IPS DF 19.7 (cell line): ENCODE data around the gene HS6ST3.
"Not testable (repeated sequence)": the region's sequence is repeated elsewhere in the genome, so short reads cannot be mapped to it uniquely, and the experiment has no call there.

ENCODE experiments used
- DNase-seq: peaks from one replicate; pipeline ENCODE4 v3.0.0-alpha.2; 2013; ENCODE audit warnings: low read depth, low spot score

The HS6ST3 gene

GRCh38 chr13:96089749-96090239, at the start of gene HS6ST3:
TSS of gene HS6ST3 (plus strand) at chr13:96090107.
- no peak for DNase-seq

GRCh38 chr13:96041326-96042110, 48.4 kb upstream of the HS6ST3 start:
- peak; percentile 12 for DNase-seq

GRCh38 chr13:96044238-96044637, 45.7 kb upstream of the HS6ST3 start:
- DNase-seq: no peak

- DNase-seq: not testable (repeated sequence)
Measured at GRCh38 chr13:96046449-96047126, 43.3 kb upstream of the HS6ST3 start.

- DNase-seq: not testable (repeated sequence)
Measured at GRCh38 chr13:96050955-96051354, 39.0 kb upstream of the HS6ST3 start.

- not testable (repeated sequence) for DNase-seq
Measured at GRCh38 chr13:96051491-96051890, 38.4 kb upstream of the HS6ST3 start.

- DNase-seq: not testable (repeated sequence)
Measured at GRCh38 chr13:96051946-96052345, 38.0 kb upstream of the HS6ST3 start.

- DNase-seq: no peak
Measured at GRCh38 chr13:96052656-96053002, 37.3 kb upstream of the HS6ST3 start.

- peak; percentile 54 for DNase-seq
Measured at GRCh38 chr13:96053003-96053703, 36.8 kb upstream of the HS6ST3 start, which contains the start of gene UGGT2. TSS of gene UGGT2 (minus strand) at chr13:96053401. CDS start at chr13:96053312, 89 bp downstream.

- DNase-seq: no peak
Measured at GRCh38 chr13:96065849-96066248, 24.1 kb upstream of the HS6ST3 start.

GRCh38 chr13:96068729-96069128, 21.2 kb upstream of the HS6ST3 start:
- DNase-seq: no peak

GRCh38 chr13:96071504-96071903, 18.4 kb upstream of the HS6ST3 start:
- DNase-seq: no peak

- no peak for DNase-seq
Measured at GRCh38 chr13:96072392-96072791, 17.5 kb upstream of the HS6ST3 start.

GRCh38 chr13:96075953-96076543, 13.9 kb upstream of the HS6ST3 start:
- no peak for DNase-seq

- no peak for DNase-seq
Measured at GRCh38 chr13:96080676-96081075, 9.2 kb upstream of the HS6ST3 start.

GRCh38 chr13:96081888-96082287, 8.0 kb upstream of the HS6ST3 start:
- DNase-seq: no peak

GRCh38 chr13:96082640-96083039, 7.3 kb upstream of the HS6ST3 start:
- no peak for DNase-seq

GRCh38 chr13:96086736-96087135, 3.2 kb upstream of the HS6ST3 start:
- no peak for DNase-seq

- no peak for DNase-seq
Measured at GRCh38 chr13:96089139-96089538, 768 bp upstream of the HS6ST3 start.

GRCh38 chr13:96090240-96091101, 564 bp downstream of the HS6ST3 start:
- DNase-seq: no peak
